Neuronal stem cell (in vitro differentiated cells): Measurements from ENCODE around the gene SLC24A5.

Experiments used
- DNase-seq: peaks from one replicate; pipeline ENCODE4 v3.0.0-alpha.2; 2013; ENCODE audit warnings: low spot score
- H2AFZ ChIP-seq: one replicate; pipeline ENCODE4 v1.6.1; 2013; ENCODE audit warnings: mild to moderate bottlenecking, low read length, inconsistent platforms
- H2AK5ac ChIP-seq: 2 replicates; pipeline ENCODE4 v1.6.1; 2013; ENCODE audit warnings: low read depth, mild to moderate bottlenecking, inconsistent platforms, low read length, moderate library complexity, mixed read lengths
- H2BK120ac ChIP-seq: 2 replicates; pipeline ENCODE4 v1.6.1; 2013; ENCODE audit warnings: low read depth, mild to moderate bottlenecking, inconsistent platforms, low read length, moderate library complexity, mixed read lengths
- H2BK12ac ChIP-seq: one replicate; pipeline ENCODE4 v1.6.1; 2013; ENCODE audit warnings: low read length, inconsistent platforms
- H2BK15ac ChIP-seq: 2 replicates; pipeline ENCODE4 v1.6.1; 2013; ENCODE audit warnings: mild to moderate bottlenecking, low read length, inconsistent platforms, mixed read lengths
- H2BK5ac ChIP-seq: one replicate; pipeline ENCODE4 v1.6.1; 2013; ENCODE audit warnings: inconsistent platforms, mild to moderate bottlenecking, low read length, moderate library complexity
- H3K14ac ChIP-seq: one replicate; pipeline ENCODE4 v1.6.1; 2013; ENCODE audit warnings: low read length, inconsistent platforms
- H3K18ac ChIP-seq: 2 replicates; pipeline ENCODE4 v1.6.1; 2013; ENCODE audit warnings: low read length, inconsistent platforms
- H3K23ac ChIP-seq: 2 replicates; pipeline ENCODE4 v1.6.1; 2013; ENCODE audit warnings: low read depth, mild to moderate bottlenecking, mixed read lengths, low read length, inconsistent platforms; ENCODE audit not compliant: poor library complexity
- H3K27ac ChIP-seq: replicated peaks from 3 replicates; pipeline ENCODE4 v1.5.1; 2013; ENCODE audit warnings: low read length, inconsistent platforms
- H3K27me3 ChIP-seq, 3 experiments: 2 replicates each; pipeline ENCODE4 v1.6.1; 2013; ENCODE audit warnings: low read length in 3 of 3, mild to moderate bottlenecking in 2 of 3, inconsistent platforms in 1 of 3, low read depth in 1 of 3, mixed read lengths in 1 of 3, moderate library complexity in 1 of 3; ENCODE audit not compliant: control insufficient read depth in 3 of 3, insufficient read depth in 3 of 3
- H3K36me3 ChIP-seq, 2 donors: replicated peaks in 1 of 2; 2 replicates each; pipeline ENCODE4 v1.6.1; 2013; ENCODE audit warnings: low read length in 2 of 2; ENCODE audit not compliant: control insufficient read depth in 2 of 2, insufficient read depth in 2 of 2
- H3K4ac ChIP-seq: 2 replicates; pipeline ENCODE4 v1.6.1; 2013; ENCODE audit warnings: inconsistent platforms, mild to moderate bottlenecking, low read length, moderate library complexity
- H3K4me1 ChIP-seq, 2 donors: 1 replicate in 1 of 2; 2 replicates in 1 of 2; pipeline ENCODE4 v1.6.1; 2013; ENCODE audit warnings: low read length in 2 of 2, low read depth in 1 of 2; ENCODE audit not compliant: control insufficient read depth in 2 of 2, insufficient read depth in 1 of 2
- H3K4me2 ChIP-seq: one replicate; pipeline ENCODE4 v1.6.1; 2013; ENCODE audit warnings: mild to moderate bottlenecking, low read length, inconsistent platforms; ENCODE audit not compliant: insufficient read depth, poor library complexity, severe bottlenecking
- H3K4me3 ChIP-seq, 2 donors: 2 replicates each; pipeline ENCODE4 v1.5.1; 2013; ENCODE audit warnings: low read length in 2 of 2, mild to moderate bottlenecking in 2 of 2, inconsistent platforms in 1 of 2, moderate library complexity in 1 of 2
- H3K79me1 ChIP-seq: one replicate; pipeline ENCODE4 v1.6.1; 2013; ENCODE audit warnings: low read depth, mild to moderate bottlenecking, inconsistent platforms, low read length, moderate library complexity
- H3K9ac ChIP-seq: one replicate; pipeline ENCODE4 v1.6.1; 2013; ENCODE audit warnings: mild to moderate bottlenecking, low read depth, low read length, inconsistent platforms; ENCODE audit not compliant: poor library complexity
- H3K9me3 ChIP-seq, 2 donors: replicated peaks in 1 of 2; 2 replicates each; pipeline versions ENCODE3 to v1.6.1; 2013; ENCODE audit warnings: low read length in 2 of 2, mild to moderate bottlenecking in 2 of 2, inconsistent platforms in 1 of 2, low read depth in 1 of 2, mixed read lengths in 1 of 2, moderate library complexity in 1 of 2; ENCODE audit not compliant: control insufficient read depth in 2 of 2, insufficient read depth in 1 of 2
- H4K8ac ChIP-seq: one replicate; pipeline ENCODE4 v1.6.1; 2013; ENCODE audit warnings: low read depth, mild to moderate bottlenecking, inconsistent platforms, low read length, moderate library complexity
- H4K91ac ChIP-seq: one replicate; pipeline ENCODE4 v1.6.1; 2013; ENCODE audit warnings: low read length, low read depth, mild to moderate bottlenecking, inconsistent platforms; ENCODE audit not compliant: poor library complexity
- WGBS, 2 donors: extraction: QIAGEN DNeasy Blood & Tissue Kit; methylation state at CpG; one replicate each; pipeline ENCODE4 v1.1.7; 2013; ENCODE audit warnings: missing lambda C conversion rate in 2 of 2, mixed read lengths in 1 of 2; ENCODE audit not compliant: insufficient read length in 2 of 2, insufficient replicate concordance in 1 of 2; ENCODE audit errors: extremely low coverage in 2 of 2; 5-methylcytosine and 5-hydroxymethylcytosine counted together

The SLC24A5 gene

GRCh38 chr15:48185529-48185928 lies 64.7 kb downstream of the SLC24A5 start:
- H3K4me3 ChIP-seq, result no peak overlapping the region
- H3K27me3 ChIP-seq, result no peaks in the 10 kb centered on the region
- H2AFZ ChIP-seq, result no peak overlapping the region
- no peak overlapping the region for H3K9ac ChIP-seq
- no peaks in the 10 kb centered on the region for H3K79me1 ChIP-seq
- no peak overlapping the region for H4K91ac ChIP-seq
- peaks cover 0 to 2% of the 10 kb centered on the region in 2 donors for H3K9me3 ChIP-seq
- H3K4me1 ChIP-seq, result no peaks in the 10 kb centered on the region
- H2AK5ac ChIP-seq, result no peak overlapping the region
- WGBS, 2 donors, result no CpG with 5 or more reads among the region's 3 CpGs
- H3K27ac ChIP-seq, result no peak overlapping the region
- no peak overlapping the region for H3K4ac ChIP-seq
- no peak overlapping the region for H3K18ac ChIP-seq
- H4K8ac ChIP-seq, result no peak overlapping the region
- no peak overlapping the region for H2BK15ac ChIP-seq
- no peak overlapping the region for H3K23ac ChIP-seq
- H2BK120ac ChIP-seq, result no peak overlapping the region
- no peak overlapping the region for H2BK5ac ChIP-seq
- H2BK12ac ChIP-seq, result no peak overlapping the region
- H3K36me3 ChIP-seq, result no peaks in the 10 kb centered on the region
- no peak overlapping the region for H3K4me2 ChIP-seq
- H3K14ac ChIP-seq, result no peak overlapping the region
- no peak for DNase-seq

- Histone ChIP-seq H2AK5ac (no peak overlapping the region), H3K79me1 (no peaks in the 10 kb centered on the region), H3K14ac (no peak overlapping the region), H2BK12ac (no peak overlapping the region), H2BK15ac (no peak overlapping the region), H3K4me3 (no peak overlapping the region), H3K36me3 (no peaks in the 10 kb centered on the region), H4K91ac (no peak overlapping the region), H2AFZ (no peak overlapping the region), H2BK5ac (no peak overlapping the region), H4K8ac (no peak overlapping the region), H3K4me1 (peaks cover 0 to 3% of the 10 kb centered on the region in 2 donors), H3K27ac (no peak overlapping the region), H3K9ac (no peak overlapping the region), H3K23ac (no peak overlapping the region), H2BK120ac (no peak overlapping the region), H3K4me2 (no peak overlapping the region), H3K4ac (no peak overlapping the region), H3K9me3 (peaks cover 0 to under 1% of the 10 kb centered on the region in 2 donors), H3K27me3 (peaks cover 0 to 2% (median 0%) of the 10 kb centered on the region in 3 experiments), H3K18ac (no peak overlapping the region)
- no CpG with 5 or more reads among the region's 3 CpGs for WGBS, 2 donors
- no peak for DNase-seq
Measured at GRCh38 chr15:48186271-48186670, 65.5 kb downstream of the SLC24A5 start.

- H3K18ac ChIP-seq, result no peak overlapping the region
- H3K4me3 ChIP-seq, result peak overlapping the region; percentile 7 to 53
- H2BK15ac ChIP-seq, result no peak overlapping the region
- peak; percentile 89 for DNase-seq
- H2BK120ac ChIP-seq, result no peak overlapping the region
- no peak overlapping the region for H4K8ac ChIP-seq
- WGBS, 2 donors, result no CpG with 5 or more reads among the region's 15 CpGs
- H3K36me3 ChIP-seq, result no peaks in the 10 kb centered on the region
- no peak overlapping the region for H2BK5ac ChIP-seq
- no peak overlapping the region for H3K9ac ChIP-seq
- no peak overlapping the region for H3K27ac ChIP-seq
- peaks cover 0 to 13% (median 10%) of the 10 kb centered on the region in 3 experiments for H3K27me3 ChIP-seq
- no peak overlapping the region for H4K91ac ChIP-seq
- peaks cover 4 to 8% of the 10 kb centered on the region in 2 donors for H3K4me1 ChIP-seq
- no peak overlapping the region for H3K4ac ChIP-seq
- no peak overlapping the region for H3K23ac ChIP-seq
- no peak overlapping the region for H3K14ac ChIP-seq
- peak overlapping the region; percentile 39 for H2AFZ ChIP-seq
- H2AK5ac ChIP-seq, result no peak overlapping the region
- H3K79me1 ChIP-seq, result no peaks in the 10 kb centered on the region
- H2BK12ac ChIP-seq, result no peak overlapping the region
- peak overlapping the region; percentile 41 for H3K4me2 ChIP-seq
- no peaks in the 10 kb centered on the region for H3K9me3 ChIP-seq
Measured at GRCh38 chr15:48190932-48191573, 70.3 kb downstream of the SLC24A5 start.

GRCh38 chr15:48191574-48192225 lies 70.9 kb downstream of the SLC24A5 start, which contains the start of gene CTXN2:
Gene CTXN2, plus strand, starts transcription at chr15:48191665. Its CDS starts 9,636 bp downstream, at chr15:48201301.
- no peak within 1 kb of the TSS for H2BK120ac ChIP-seq
- H2AFZ ChIP-seq, result peak within 1 kb of the TSS; percentile 39
- no peak within 1 kb of the TSS for H2BK15ac ChIP-seq
- H3K23ac ChIP-seq, result no peak within 1 kb of the TSS
- H3K4ac ChIP-seq, result no peak within 1 kb of the TSS
- peak within 1 kb of the TSS; percentile 41 for H3K4me2 ChIP-seq
- no peak within 1 kb of the TSS for H2BK5ac ChIP-seq
- no peaks in the 10 kb centered on the region for H3K79me1 ChIP-seq
- WGBS, 2 donors, result no CpG with 5 or more reads among the region's 31 CpGs
- peak within 1 kb of the TSS; percentile 7 to 53 for H3K4me3 ChIP-seq
- no peak within 1 kb of the TSS for H3K18ac ChIP-seq
- peak; percentile 24 for DNase-seq
- no peak within 1 kb of the TSS for H3K9ac ChIP-seq
- H3K36me3 ChIP-seq, result no peaks in the 10 kb centered on the region
- no peak within 1 kb of the TSS for H3K14ac ChIP-seq
- no peak within 1 kb of the TSS for H2AK5ac ChIP-seq
- H4K91ac ChIP-seq, result no peak within 1 kb of the TSS
- peaks cover 4 to 8% of the 10 kb centered on the region in 2 donors for H3K4me1 ChIP-seq
- no peak within 1 kb of the TSS for H4K8ac ChIP-seq
- no peaks in the 10 kb centered on the region for H3K9me3 ChIP-seq
- H3K27me3 ChIP-seq, result peaks cover 0 to 13% (median 10%) of the 10 kb centered on the region in 3 experiments
- H3K27ac ChIP-seq, result no peak within 1 kb of the TSS
- H2BK12ac ChIP-seq, result no peak within 1 kb of the TSS
